NCI-H1092 (cell line): ENCODE measurements around the gene OR56A3.
"Not testable (repeated sequence)": the region's sequence is repeated elsewhere in the genome, so short reads cannot be mapped to it uniquely, and the experiment has no call there.

Experiments used
- DNase-seq: peaks from one replicate; lab custom pipeline; 2025; lab: John Stamatoyannopoulos, UW

Gene OR56A3

GRCh38 chr11:5941951-5942350 lies at the start of gene OR56A3:
Gene OR56A3 (plus strand): TSS chr11:5942251. CDS start chr11:5947347, 5,096 bp downstream.
- DNase-seq: no peak

GRCh38 chr11:5892908-5893307 lies 49.1 kb upstream of the OR56A3 start, which contains the start of gene OR52E5:
Gene OR52E5 (plus strand): TSS chr11:5893208. CDS start chr11:5900777, 7,569 bp downstream.
- no peak for DNase-seq

GRCh38 chr11:5899534-5899933 lies 42.5 kb upstream of the OR56A3 start:
- no peak for DNase-seq

- no peak for DNase-seq
These were observed 31.5 kb upstream of the OR56A3 start for GRCh38 chr11:5910540-5910939.

GRCh38 chr11:5922749-5923426 lies 19.2 kb upstream of the OR56A3 start:
- no peak for DNase-seq

- no peak for DNase-seq
These were observed 18.6 kb upstream of the OR56A3 start for GRCh38 chr11:5923427-5923776.

- DNase-seq: no peak
These were observed 18.3 kb upstream of the OR56A3 start for GRCh38 chr11:5923794-5924193.

GRCh38 chr11:5928271-5928670 lies 13.8 kb upstream of the OR56A3 start:
- DNase-seq: no peak

GRCh38 chr11:5928811-5929210 lies 13.2 kb upstream of the OR56A3 start:
- DNase-seq: no peak

GRCh38 chr11:5929571-5930368 lies 12.3 kb upstream of the OR56A3 start:
- no peak for DNase-seq

GRCh38 chr11:5930614-5931013 lies 11.4 kb upstream of the OR56A3 start:
- DNase-seq: no peak

GRCh38 chr11:5931061-5931460 lies 11.0 kb upstream of the OR56A3 start:
- DNase-seq: no peak

GRCh38 chr11:5932671-5933070 lies 9.4 kb upstream of the OR56A3 start:
- DNase-seq: no peak

- no peak for DNase-seq
These were observed 8.9 kb upstream of the OR56A3 start for GRCh38 chr11:5933116-5933515.

- DNase-seq: no peak
These were observed 4.0 kb upstream of the OR56A3 start for GRCh38 chr11:5937868-5938602.

GRCh38 chr11:5938603-5938965 lies 3.5 kb upstream of the OR56A3 start:
- DNase-seq: no peak

GRCh38 chr11:5940748-5941147 lies 1.3 kb upstream of the OR56A3 start:
- no peak for DNase-seq

- DNase-seq: no peak
These were observed 13.5 kb downstream of the OR56A3 start for GRCh38 chr11:5955586-5955985.

- DNase-seq: not testable (repeated sequence)
These were observed 18.8 kb downstream of the OR56A3 start for GRCh38 chr11:5960704-5961320.

- DNase-seq: no peak
These were observed 24.9 kb downstream of the OR56A3 start for GRCh38 chr11:5966958-5967357.

GRCh38 chr11:5967708-5968107 lies 25.7 kb downstream of the OR56A3 start:
- DNase-seq: no peak

- DNase-seq: no peak
These were observed 26.3 kb downstream of the OR56A3 start, which contains the start of gene OR56A5 for GRCh38 chr11:5968394-5968793. Gene OR56A5 (minus strand): TSS chr11:5968494. CDS start chr11:5968494, 0 bp downstream.
